ENCODE results near the gene FRRS1. TPM values are rescaled to one million over a fixed set of nuclear protein-coding genes. Genes with fewer than 3 reads are reported as not detected.
"Not testable (repeated sequence)": the region's sequence is repeated elsewhere in the genome, so short reads cannot be mapped to it uniquely, and the experiment has no call there.

Gene FRRS1
- total and polyA plus RNA-seq, 10 of the 15 experiments (the other 5 are each of a cell fraction or from before 2014, with no cell fraction given) = 0.13 to 18.9 (median 8.0) TPM

DNA sequence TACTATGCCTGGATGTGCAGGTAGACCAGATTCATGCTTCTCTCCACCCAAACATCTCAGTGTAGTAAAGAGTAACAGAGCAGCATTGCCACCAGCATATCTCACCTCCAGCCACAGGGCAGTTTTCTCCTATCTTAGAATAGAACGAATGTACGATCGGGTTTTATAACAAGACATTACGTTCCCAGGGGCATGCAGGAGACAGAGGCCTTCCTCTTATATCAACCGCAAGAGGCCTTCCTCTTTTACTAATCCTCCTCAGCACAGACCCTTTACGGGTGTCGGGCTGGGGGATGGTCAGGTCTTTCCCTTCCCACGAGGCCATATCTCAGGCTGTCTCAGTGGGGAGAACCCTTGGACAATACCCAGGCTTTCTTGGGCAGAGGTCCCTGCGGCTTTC, 27.4 kb upstream of the FRRS1 start:
- CTCF ChIA-PET; ATAC-seq; H3K9me3 ChIP-seq (replicated peaks; ENCODE audit: control insufficient read depth, insufficient read depth, low read length); H3K4me3 ChIP-seq; in situ Hi-C loops (cut with MboI); BruUV-seq (replicated peaks); H3K9ac ChIP-seq (ENCODE audit: control insufficient read depth, insufficient read depth, low read length); POLR2A ChIA-PET; FAIRE-seq; H3K4me1 ChIP-seq (ENCODE audit: control insufficient read depth, insufficient read depth, low read length); SMC1A ChIA-PET (ENCODE audit: uncharacterized antibody, unreplicated experiment); H3K36me3 ChIP-seq (ENCODE audit: control insufficient read depth in 2 of 2, insufficient read depth in 2 of 2, low read length in 1 of 2); H3K27me3 ChIP-seq (replicated peaks in 1 of 2; ENCODE audit: control insufficient read depth in 2 of 2, insufficient read depth in 2 of 2, low read length in 1 of 2); intact Hi-C loops (cut with micrococcal nuclease; ENCODE audit: unreplicated experiment); H3K79me2 ChIP-seq (ENCODE audit: control insufficient read depth, insufficient read depth, low read length); H4K20me1 ChIP-seq (ENCODE audit: control insufficient read depth, insufficient read depth); RAD21 ChIA-PET (ENCODE audit: unreplicated experiment): not testable (repeated sequence)
- H2AFZ ChIP-seq (ENCODE audit: control insufficient read depth, low read depth, low read length) = peak overlapping the region; percentile 82
- TF ChIP-seq SPI1 (IDR thresholded peaks at IDR 0.05; ENCODE audit: borderline replicate concordance, insufficient read depth, low read depth, low read length) (peak; percentile 71), RUNX3 (IDR thresholded peaks at IDR 0.05; ENCODE audit: low read length) (peak; percentile 71)
- H3K27ac ChIP-seq (ENCODE audit: control insufficient read depth, insufficient read depth) = peak overlapping the region; percentile 4; the same call in 1 of the 2 replicates
- peak overlapping the region; percentile 55; the same call in 1 of the 2 replicates for H3K4me2 ChIP-seq (ENCODE audit: control insufficient read depth, insufficient read depth)
- WGBS (ENCODE audit: insufficient coverage, insufficient replicate concordance, low lambda C conversion rate, missing lambda C conversion rate) = 30% methylated on average over 9 of the region's 9 CpGs
- DNase-seq (ENCODE audit: low read depth, low spot score) = peak; percentile 32

GRCh38 chr1:99789715-99790114, 23.3 kb upstream of the FRRS1 start:
- BruUV-seq (replicated peaks) = no TSS peak
- RAD21 ChIA-PET (ENCODE audit: unreplicated experiment) = interaction anchor here (1.2 kb wide), 1 partner anchor 14 kb away, joined by 3 read pairs; no protein-coding TSS in a partner anchor
- peaks cover 37% of the 10 kb centered on the region for H3K4me1 ChIP-seq (ENCODE audit: control insufficient read depth, insufficient read depth, low read length)

More at GRCh38 chr1:99789715-99790114, 23.3 kb upstream of the FRRS1 start:
- FAIRE-seq (no peak), ATAC-seq (no peak), DNase-seq (ENCODE audit: low read depth, low spot score) (no peak)
- H3K79me2 ChIP-seq (ENCODE audit: control insufficient read depth, insufficient read depth, low read length) = no peaks in the 10 kb centered on the region
- no peak overlapping the region for H3K4me2 ChIP-seq (ENCODE audit: control insufficient read depth, insufficient read depth)
- WGBS (ENCODE audit: insufficient coverage, insufficient replicate concordance, low lambda C conversion rate, missing lambda C conversion rate) = 32% methylated on average over 2 of the region's 2 CpGs
- no peak overlapping the region for H2AFZ ChIP-seq (ENCODE audit: control insufficient read depth, low read depth, low read length)
- H3K9ac ChIP-seq (ENCODE audit: control insufficient read depth, insufficient read depth, low read length) = no peak overlapping the region
- TF ChIP-seq, protein P1, sequence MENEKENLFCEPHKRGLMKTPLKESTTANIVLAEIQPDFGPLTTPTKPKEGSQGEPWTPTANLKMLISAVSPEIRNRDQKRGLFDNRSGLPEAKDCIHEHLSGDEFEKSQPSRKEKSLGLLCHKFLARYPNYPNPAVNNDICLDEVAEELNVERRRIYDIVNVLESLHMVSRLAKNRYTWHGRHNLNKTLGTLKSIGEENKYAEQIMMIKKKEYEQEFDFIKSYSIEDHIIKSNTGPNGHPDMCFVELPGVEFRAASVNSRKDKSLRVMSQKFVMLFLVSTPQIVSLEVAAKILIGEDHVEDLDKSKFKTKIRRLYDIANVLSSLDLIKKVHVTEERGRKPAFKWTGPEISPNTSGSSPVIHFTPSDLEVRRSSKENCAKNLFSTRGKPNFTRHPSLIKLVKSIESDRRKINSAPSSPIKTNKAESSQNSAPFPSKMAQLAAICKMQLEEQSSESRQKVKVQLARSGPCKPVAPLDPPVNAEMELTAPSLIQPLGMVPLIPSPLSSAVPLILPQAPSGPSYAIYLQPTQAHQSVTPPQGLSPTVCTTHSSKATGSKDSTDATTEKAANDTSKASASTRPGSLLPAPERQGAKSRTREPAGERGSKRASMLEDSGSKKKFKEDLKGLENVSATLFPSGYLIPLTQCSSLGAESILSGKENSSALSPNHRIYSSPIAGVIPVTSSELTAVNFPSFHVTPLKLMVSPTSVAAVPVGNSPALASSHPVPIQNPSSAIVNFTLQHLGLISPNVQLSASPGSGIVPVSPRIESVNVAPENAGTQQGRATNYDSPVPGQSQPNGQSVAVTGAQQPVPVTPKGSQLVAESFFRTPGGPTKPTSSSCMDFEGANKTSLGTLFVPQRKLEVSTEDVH (IDR thresholded peaks at IDR 0.05; ENCODE audit: low read depth, partially characterized antibody) = no peak
- TF ChIP-seq SP1 (IDR thresholded peaks at IDR 0.05; ENCODE audit: low read depth, low read length) = no peak
- no peak for TF ChIP-seq WRNIP1 (IDR thresholded peaks at IDR 0.05; ENCODE audit: borderline replicate concordance, low read depth, low read length)
- no peak for TF ChIP-seq HSF1 (IDR thresholded peaks at IDR 0.05; ENCODE audit: low read depth, low read length)
- TF ChIP-seq ZNF217 (IDR thresholded peaks at IDR 0.05) = no peak
- no peak for TF ChIP-seq SREBF2 (IDR thresholded peaks at IDR 0.05; ENCODE audit: low read length)
- no peak for TF ChIP-seq SMAD1 (IDR thresholded peaks at IDR 0.05; ENCODE audit: low read depth, partially characterized antibody)
- TF ChIP-seq, protein P2, sequence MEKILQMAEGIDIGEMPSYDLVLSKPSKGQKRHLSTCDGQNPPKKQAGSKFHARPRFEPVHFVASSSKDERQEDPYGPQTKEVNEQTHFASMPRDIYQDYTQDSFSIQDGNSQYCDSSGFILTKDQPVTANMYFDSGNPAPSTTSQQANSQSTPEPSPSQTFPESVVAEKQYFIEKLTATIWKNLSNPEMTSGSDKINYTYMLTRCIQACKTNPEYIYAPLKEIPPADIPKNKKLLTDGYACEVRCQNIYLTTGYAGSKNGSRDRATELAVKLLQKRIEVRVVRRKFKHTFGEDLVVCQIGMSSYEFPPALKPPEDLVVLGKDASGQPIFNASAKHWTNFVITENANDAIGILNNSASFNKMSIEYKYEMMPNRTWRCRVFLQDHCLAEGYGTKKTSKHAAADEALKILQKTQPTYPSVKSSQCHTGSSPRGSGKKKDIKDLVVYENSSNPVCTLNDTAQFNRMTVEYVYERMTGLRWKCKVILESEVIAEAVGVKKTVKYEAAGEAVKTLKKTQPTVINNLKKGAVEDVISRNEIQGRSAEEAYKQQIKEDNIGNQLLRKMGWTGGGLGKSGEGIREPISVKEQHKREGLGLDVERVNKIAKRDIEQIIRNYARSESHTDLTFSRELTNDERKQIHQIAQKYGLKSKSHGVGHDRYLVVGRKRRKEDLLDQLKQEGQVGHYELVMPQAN (conservative IDR thresholded peaks at IDR 0.05) = no peak
- TF ChIP-seq SRF (IDR thresholded peaks at IDR 0.05; ENCODE audit: low read depth in 2 of 2, low read length in 2 of 2) = no peak
- H3K4me3 ChIP-seq = no peak overlapping the region
- ChIA-PET SMC1A (ENCODE audit: uncharacterized antibody, unreplicated experiment) (interaction anchor here (0.6 to 7.4 kb wide), 4 partner anchors 10 to 33 kb away, joined by 3 to 54 read pairs (median 4); partner anchors contain the start of gene FRRS1), CTCF (interaction anchor here (0.8 kb wide), 1 partner anchor 667 kb away, joined by 3 read pairs; no protein-coding TSS in a partner anchor), POLR2A (no interaction called here)
- H3K27me3 ChIP-seq (replicated peaks in 1 of 2; ENCODE audit: control insufficient read depth in 2 of 2, insufficient read depth in 2 of 2, low read length in 1 of 2) = no peaks in the 10 kb centered on the region
- H4K20me1 ChIP-seq (ENCODE audit: control insufficient read depth, insufficient read depth) = no peaks in the 10 kb centered on the region
- H3K27ac ChIP-seq (ENCODE audit: control insufficient read depth, insufficient read depth) = no peak overlapping the region
- H3K36me3 ChIP-seq (ENCODE audit: control insufficient read depth in 2 of 2, insufficient read depth in 2 of 2, low read length in 1 of 2) = no peaks in the 10 kb centered on the region
- in situ Hi-C loops (cut with MboI) (no loop called here), intact Hi-C loops (cut with micrococcal nuclease; ENCODE audit: unreplicated experiment) (no loop called here)
- no peaks in the 10 kb centered on the region; the same call in 1 of the 3 replicates for H3K9me3 ChIP-seq (replicated peaks; ENCODE audit: control insufficient read depth, insufficient read depth, low read length)
